Measurements from ENCODE around the gene ATXN7. TPM values are rescaled to one million over a fixed set of nuclear protein-coding genes. Genes with fewer than 3 reads are reported as not detected.

ATXN7 gene, protein sequence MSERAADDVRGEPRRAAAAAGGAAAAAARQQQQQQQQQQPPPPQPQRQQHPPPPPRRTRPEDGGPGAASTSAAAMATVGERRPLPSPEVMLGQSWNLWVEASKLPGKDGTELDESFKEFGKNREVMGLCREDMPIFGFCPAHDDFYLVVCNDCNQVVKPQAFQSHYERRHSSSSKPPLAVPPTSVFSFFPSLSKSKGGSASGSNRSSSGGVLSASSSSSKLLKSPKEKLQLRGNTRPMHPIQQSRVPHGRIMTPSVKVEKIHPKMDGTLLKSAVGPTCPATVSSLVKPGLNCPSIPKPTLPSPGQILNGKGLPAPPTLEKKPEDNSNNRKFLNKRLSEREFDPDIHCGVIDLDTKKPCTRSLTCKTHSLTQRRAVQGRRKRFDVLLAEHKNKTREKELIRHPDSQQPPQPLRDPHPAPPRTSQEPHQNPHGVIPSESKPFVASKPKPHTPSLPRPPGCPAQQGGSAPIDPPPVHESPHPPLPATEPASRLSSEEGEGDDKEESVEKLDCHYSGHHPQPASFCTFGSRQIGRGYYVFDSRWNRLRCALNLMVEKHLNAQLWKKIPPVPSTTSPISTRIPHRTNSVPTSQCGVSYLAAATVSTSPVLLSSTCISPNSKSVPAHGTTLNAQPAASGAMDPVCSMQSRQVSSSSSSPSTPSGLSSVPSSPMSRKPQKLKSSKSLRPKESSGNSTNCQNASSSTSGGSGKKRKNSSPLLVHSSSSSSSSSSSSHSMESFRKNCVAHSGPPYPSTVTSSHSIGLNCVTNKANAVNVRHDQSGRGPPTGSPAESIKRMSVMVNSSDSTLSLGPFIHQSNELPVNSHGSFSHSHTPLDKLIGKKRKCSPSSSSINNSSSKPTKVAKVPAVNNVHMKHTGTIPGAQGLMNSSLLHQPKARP
- total RNA-seq = 10 to 100 TPM; 35.6 to 40.5 TPM

DNA sequence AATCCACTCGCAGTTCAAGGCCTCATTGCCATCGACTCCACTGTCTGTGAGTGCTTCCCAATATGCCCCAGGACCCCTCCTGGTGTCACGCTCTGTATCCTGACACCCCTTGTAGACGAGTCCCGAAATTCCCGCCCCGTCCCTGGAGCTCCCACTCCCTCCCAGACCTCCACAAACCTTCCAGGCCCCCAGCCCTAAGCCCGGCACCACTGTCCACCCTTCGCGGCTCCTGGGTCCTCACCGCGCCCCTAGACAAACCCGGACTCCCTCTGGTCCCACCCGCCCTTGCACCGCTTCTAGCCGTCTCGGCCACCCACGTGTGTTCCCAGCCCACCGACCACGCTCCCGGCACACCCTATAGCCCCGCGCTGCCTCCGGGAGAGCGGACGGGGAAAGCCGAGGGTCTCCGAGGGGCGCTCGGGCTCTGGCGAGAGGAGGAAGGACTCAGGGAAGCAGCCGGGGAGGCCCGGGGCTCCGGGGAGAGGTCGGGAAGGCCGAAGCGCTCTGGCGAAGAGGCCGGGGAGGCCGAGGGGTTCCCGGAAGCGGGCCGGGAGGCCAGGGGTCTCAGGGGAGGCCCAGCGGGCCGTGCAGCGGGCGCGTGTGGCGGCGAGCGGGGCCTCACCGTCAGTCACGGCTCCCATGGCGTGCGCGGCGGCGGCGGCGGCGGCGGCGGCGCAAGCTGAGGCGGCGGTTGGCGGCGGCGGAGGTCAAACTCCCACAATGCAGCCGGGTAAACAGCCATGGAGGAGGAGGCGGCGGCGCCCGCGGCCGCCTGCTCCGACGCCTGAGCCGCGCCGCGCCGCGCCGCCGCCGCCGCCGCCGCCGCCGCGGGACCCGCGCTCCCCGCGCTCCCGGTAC lies at the start of gene ATXN7, which contains the start of gene THOC7:
ATXN7 (plus strand) TSS at position 718 of the 858 bp plus-strand sequence. CDS start 48,732 bp downstream, outside the sequence.
THOC7 (minus strand) TSS at position 656 of the 858 bp plus-strand sequence; CDS start at position 641, 15 bp downstream.
- no peaks in the 10 kb centered on the region for H3K27me3 Mint-ChIP-seq (ENCODE audit: low read depth)
- H3K36me3 Mint-ChIP-seq (ENCODE audit: low read depth) = peaks cover 30% of the 10 kb centered on the region
- peak within 1 kb of the TSS; percentile 94 for H3K4me3 Mint-ChIP-seq
- ATAC-seq (peak; percentile 82), DNase-seq (peak; percentile 75)
- ChIA-PET POLR2A (interaction anchor here (1.0 to 1.7 kb wide), 2 partner anchors 48 to 105 kb away, joined by 5 read pairs; partner anchors contain the start of gene SCAANT1), CTCF (no interaction called here)
- peaks cover 44% of the 10 kb centered on the region for H3K4me1 Mint-ChIP-seq (ENCODE audit: low read depth)
- H3K9me3 Mint-ChIP-seq (ENCODE audit: insufficient read depth) = no peaks in the 10 kb centered on the region
- peak within 1 kb of the TSS; percentile 95 for H3K27ac Mint-ChIP-seq

DNA sequence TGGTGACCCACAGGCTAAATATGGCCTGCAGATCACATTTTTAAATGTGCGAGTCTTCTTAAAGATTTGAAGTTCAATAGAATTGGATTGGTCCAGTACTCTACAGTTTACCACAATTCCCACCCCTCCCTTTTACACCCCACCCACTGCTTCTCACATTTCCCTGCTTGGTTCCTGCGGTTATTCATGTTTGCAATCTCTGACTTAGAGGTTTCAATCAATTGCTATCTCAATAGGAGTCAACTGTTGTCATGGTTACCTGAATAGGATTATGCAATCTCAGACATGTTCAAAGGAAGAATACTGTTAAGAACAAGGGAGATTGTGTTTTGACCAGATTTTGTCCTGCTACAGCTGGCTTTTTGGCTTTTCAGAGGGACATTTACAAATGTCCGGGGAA lies 49.4 kb upstream of the ATXN7 start:
- no peak for ATAC-seq
- CTCF ChIA-PET = interaction anchor here (1.9 kb wide), 1 partner anchor 464 kb away, joined by 10 read pairs; no protein-coding TSS in a partner anchor
- no peak overlapping the region for H3K27ac Mint-ChIP-seq

DNA sequence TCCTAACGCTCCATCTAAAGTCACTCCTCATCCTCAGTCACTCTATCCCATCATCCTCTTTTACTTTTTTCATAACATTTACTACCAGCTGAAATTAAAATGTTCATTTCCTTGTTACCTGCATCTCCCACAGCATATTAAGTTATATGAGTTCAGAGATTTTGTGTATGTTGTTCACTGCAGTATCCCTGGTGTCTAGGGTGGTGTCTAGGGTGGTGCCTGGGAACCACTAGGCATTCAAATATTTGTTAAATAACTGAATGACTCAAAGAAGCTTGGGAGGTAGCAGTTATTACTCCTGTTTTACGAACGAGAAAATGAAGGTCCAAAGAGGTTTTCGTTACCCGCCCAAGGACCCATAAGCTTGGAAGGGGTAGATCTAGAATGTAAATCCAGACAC lies 46.4 kb upstream of the ATXN7 start:
- CTCF ChIA-PET = interaction anchor here (1.2 to 4.3 kb wide), 4 partner anchors 14 to 466 kb away, joined by 3 to 74 read pairs (median 6); no protein-coding TSS in a partner anchor
- Mint-ChIP-seq H3K36me3 (ENCODE audit: low read depth) (no peaks in the 10 kb centered on the region), H3K4me3 (no peak overlapping the region), H3K27ac (no peak overlapping the region), H3K9me3 (ENCODE audit: insufficient read depth) (no peaks in the 10 kb centered on the region), H3K4me1 (ENCODE audit: low read depth) (no peaks in the 10 kb centered on the region), H3K27me3 (ENCODE audit: low read depth) (no peaks in the 10 kb centered on the region)
- POLR2A ChIA-PET = no interaction called here
- DNase-seq = no peak
- ATAC-seq = no peak

More for the DNA sequence above, 49.4 kb upstream of the ATXN7 start:
- Mint-ChIP-seq H3K4me1 (ENCODE audit: low read depth) (no peaks in the 10 kb centered on the region), H3K4me3 (no peak overlapping the region), H3K9me3 (ENCODE audit: insufficient read depth) (no peaks in the 10 kb centered on the region), H3K36me3 (ENCODE audit: low read depth) (no peaks in the 10 kb centered on the region), H3K27me3 (ENCODE audit: low read depth) (no peaks in the 10 kb centered on the region)
- POLR2A ChIA-PET = no interaction called here
- DNase-seq = no peak

DNA sequence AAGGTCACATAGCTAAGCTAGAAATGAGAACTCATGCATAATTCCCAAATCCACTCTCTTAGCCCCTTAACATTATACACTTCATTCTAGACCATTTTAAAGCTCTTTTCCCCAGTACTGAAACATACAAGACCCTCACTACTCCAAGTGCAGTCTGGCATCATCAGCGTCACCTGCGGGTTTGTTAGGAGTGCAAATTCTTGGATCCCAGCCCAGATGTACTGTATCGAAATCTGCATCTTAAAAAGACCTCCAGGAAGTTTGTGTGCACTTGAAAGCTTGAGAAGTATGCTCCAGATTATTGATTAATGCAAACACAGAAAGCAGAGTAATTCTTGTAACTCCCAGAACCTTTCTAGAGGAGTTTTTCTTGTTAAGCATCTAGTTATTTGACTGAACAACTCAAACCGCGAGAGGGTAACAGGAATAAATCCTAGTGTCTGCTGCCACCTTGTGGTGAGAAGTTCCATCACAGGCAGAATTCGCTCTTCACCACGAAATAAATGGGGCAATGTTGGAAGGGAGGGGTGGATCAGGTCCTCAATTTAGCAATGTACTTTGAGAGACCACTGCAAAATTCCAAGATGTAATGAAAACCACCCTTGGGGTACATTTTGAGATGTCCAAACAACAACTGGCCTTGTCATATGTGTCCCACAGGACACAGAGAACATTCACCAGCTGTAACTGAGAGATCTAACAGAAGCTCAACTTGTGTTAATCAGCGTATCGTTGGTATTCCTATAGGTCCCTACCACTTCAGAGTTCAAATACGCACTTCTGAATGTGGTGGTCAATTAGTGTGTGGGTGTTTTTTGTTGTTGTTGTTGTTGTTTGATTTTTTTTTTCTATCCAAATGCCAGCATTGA lies 45.2 kb upstream of the ATXN7 start:
- POLR2A ChIA-PET = no interaction called here
- no peaks in the 10 kb centered on the region for H3K27me3 Mint-ChIP-seq (ENCODE audit: low read depth)
- DNase-seq = peak; percentile 74
- CTCF ChIA-PET = interaction anchor here (0.7 to 4.3 kb wide), 16 partner anchors 11 to 1196 kb away, joined by 3 to 74 read pairs (median 4); no protein-coding TSS in a partner anchor
- no peaks in the 10 kb centered on the region for H3K9me3 Mint-ChIP-seq (ENCODE audit: insufficient read depth)
- H3K27ac Mint-ChIP-seq = no peak overlapping the region
- ATAC-seq = peak; percentile 63
- no peaks in the 10 kb centered on the region for H3K36me3 Mint-ChIP-seq (ENCODE audit: low read depth)
- H3K4me3 Mint-ChIP-seq = no peak overlapping the region
- H3K4me1 Mint-ChIP-seq (ENCODE audit: low read depth) = no peaks in the 10 kb centered on the region

DNA sequence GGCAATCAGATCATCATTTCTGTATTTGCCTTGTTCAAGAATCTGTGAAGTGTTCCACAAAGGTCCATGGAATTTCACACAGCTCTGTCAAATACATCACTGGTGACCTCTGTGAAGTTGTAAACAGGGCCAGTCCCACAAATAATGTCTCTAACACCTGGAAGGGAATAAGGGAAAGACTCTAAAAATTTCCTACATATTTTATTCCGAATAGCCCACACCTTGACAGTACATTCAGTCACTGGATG lies 44.6 kb upstream of the ATXN7 start, which contains the start of gene C3orf49:
C3orf49 (plus strand) TSS at position 149 of the 248 bp plus-strand sequence. CDS start 173 bp downstream, outside the sequence.
- ChIA-PET POLR2A (no interaction called here), CTCF (interaction anchor here (1.1 to 4.3 kb wide), 10 partner anchors 11 to 1197 kb away, joined by 3 to 74 read pairs (median 7); no protein-coding TSS in a partner anchor)
- no peak within 1 kb of the TSS for H3K27ac Mint-ChIP-seq
- H3K27me3 Mint-ChIP-seq (ENCODE audit: low read depth) = no peaks in the 10 kb centered on the region
- H3K36me3 Mint-ChIP-seq (ENCODE audit: low read depth) = no peaks in the 10 kb centered on the region
- DNase-seq (no peak), ATAC-seq (no peak)
- H3K4me1 Mint-ChIP-seq (ENCODE audit: low read depth) = no peaks in the 10 kb centered on the region
- no peak within 1 kb of the TSS for H3K4me3 Mint-ChIP-seq
- no peaks in the 10 kb centered on the region for H3K9me3 Mint-ChIP-seq (ENCODE audit: insufficient read depth)

DNA sequence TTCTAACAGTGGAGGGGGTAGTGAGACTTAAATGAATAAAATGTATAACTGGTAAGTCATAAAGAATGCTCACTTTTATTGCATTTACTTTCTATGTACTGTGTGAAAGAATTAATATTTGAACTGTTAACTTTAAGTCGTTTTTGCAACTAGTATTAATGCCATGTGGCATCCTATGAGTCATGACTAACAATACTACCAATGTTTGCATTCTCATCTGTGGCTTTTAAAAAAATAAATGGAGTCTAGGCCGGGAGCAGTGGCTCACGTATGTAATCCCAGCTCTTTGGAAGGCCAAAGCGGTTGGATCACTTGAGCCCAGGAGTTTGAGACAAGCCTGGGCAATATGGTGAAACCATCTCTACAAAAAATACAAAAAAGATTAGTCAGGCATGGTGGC lies 39.4 kb upstream of the ATXN7 start:
- H3K27ac Mint-ChIP-seq = no peak overlapping the region

DNA sequence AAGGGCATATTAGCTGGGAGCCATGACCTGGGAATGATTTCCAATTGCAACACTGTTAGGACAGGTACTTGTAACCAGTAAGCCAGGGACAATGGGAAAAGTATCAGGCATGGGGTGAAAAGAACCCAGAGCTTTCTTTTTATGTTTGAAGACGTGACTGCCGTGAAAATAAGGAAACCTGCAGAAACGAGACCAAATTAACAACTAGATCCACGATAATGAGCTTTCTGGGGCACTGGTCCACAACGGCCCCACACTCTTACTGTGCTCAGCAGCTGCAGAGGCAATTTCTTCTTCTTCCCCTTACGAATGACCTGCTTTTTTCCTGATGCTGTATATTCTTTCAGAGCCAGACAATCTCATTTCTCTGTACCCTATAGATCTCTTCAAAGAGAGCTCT lies 33.1 kb upstream of the ATXN7 start:
- Mint-ChIP-seq H3K27ac (no peak overlapping the region), H3K36me3 (ENCODE audit: low read depth) (peaks cover 29% of the 10 kb centered on the region), H3K4me1 (ENCODE audit: low read depth) (no peaks in the 10 kb centered on the region), H3K27me3 (ENCODE audit: low read depth) (no peaks in the 10 kb centered on the region), H3K4me3 (no peak overlapping the region), H3K9me3 (ENCODE audit: insufficient read depth) (no peaks in the 10 kb centered on the region)
- ChIA-PET POLR2A (no interaction called here), CTCF (interaction anchor here (2.0 kb wide), 1 partner anchor 11 kb away, joined by 7 read pairs; the partner anchor contains the start of gene C3orf49)
- ATAC-seq (no peak), DNase-seq (no peak)

More for the DNA sequence above, 39.4 kb upstream of the ATXN7 start:
- POLR2A ChIA-PET = no interaction called here
- H3K4me1 Mint-ChIP-seq (ENCODE audit: low read depth) = no peaks in the 10 kb centered on the region
- no peaks in the 10 kb centered on the region for H3K27me3 Mint-ChIP-seq (ENCODE audit: low read depth)
- H3K36me3 Mint-ChIP-seq (ENCODE audit: low read depth) = peaks cover 2% of the 10 kb centered on the region
- no peak overlapping the region for H3K4me3 Mint-ChIP-seq
- no peaks in the 10 kb centered on the region for H3K9me3 Mint-ChIP-seq (ENCODE audit: insufficient read depth)
- CTCF ChIA-PET = interaction anchor here (2.3 kb wide), 1 partner anchor 475 kb away, joined by 6 read pairs; no protein-coding TSS in a partner anchor
- no peak for ATAC-seq
- no peak for DNase-seq

DNA sequence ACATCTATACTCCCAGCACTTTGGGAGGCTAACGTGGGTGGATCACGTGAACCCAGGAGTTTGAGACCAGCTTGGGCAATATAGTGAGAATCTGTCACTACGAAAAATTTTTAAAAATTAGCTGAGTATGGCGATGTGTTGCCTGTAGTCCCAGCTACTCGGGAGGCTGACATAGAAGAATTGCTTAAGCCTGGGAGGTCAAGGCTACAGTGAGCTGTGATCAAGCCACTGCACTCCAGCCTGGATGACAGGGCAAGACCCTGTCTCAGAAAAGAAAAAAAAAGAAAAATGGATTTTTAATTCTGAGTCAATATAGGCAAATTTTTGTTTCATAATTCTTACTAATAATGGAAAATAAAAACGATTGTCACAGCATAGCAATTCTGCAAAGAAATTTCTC lies 31.3 kb upstream of the ATXN7 start:
- CTCF ChIA-PET = interaction anchor here (0.9 to 1.1 kb wide), 2 partner anchors 13 to 45 kb away, joined by 3 read pairs; partner anchors contain the start of gene C3orf49

DNA sequence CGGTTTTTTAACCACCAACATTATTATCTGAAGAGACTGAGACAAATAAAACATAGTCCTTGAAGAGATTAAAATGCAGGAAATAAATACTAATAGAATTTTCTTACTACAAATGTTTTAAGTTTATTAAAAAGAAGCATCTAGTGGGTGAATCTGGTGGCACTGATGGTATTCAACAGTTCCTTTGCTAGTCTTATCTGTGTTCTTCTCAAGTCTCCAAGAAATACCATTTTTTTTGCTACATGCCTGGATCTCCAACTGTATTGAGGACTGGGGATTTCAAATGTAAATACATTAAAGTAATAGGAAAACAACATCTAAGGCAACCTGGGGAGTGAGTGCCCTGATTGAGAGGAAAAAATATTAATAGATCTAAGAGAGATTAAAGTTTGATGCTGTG lies 22.0 kb upstream of the ATXN7 start:
- DNase-seq (no peak), ATAC-seq (no peak)
- Mint-ChIP-seq H3K27me3 (ENCODE audit: low read depth) (no peaks in the 10 kb centered on the region), H3K36me3 (ENCODE audit: low read depth) (peaks cover 16% of the 10 kb centered on the region), H3K27ac (no peak overlapping the region), H3K4me1 (ENCODE audit: low read depth) (no peaks in the 10 kb centered on the region), H3K9me3 (ENCODE audit: insufficient read depth) (peaks cover 7% of the 10 kb centered on the region), H3K4me3 (no peak overlapping the region)
- CTCF ChIA-PET = interaction anchor here (1.5 kb wide), 1 partner anchor 24 kb away, joined by 3 read pairs; no protein-coding TSS in a partner anchor
- POLR2A ChIA-PET = no interaction called here

More for the DNA sequence above, 31.3 kb upstream of the ATXN7 start:
- POLR2A ChIA-PET = no interaction called here
- H3K9me3 Mint-ChIP-seq (ENCODE audit: insufficient read depth) = no peaks in the 10 kb centered on the region
- H3K4me3 Mint-ChIP-seq = no peak overlapping the region
- no peaks in the 10 kb centered on the region for H3K4me1 Mint-ChIP-seq (ENCODE audit: low read depth)
- peaks cover 32% of the 10 kb centered on the region for H3K36me3 Mint-ChIP-seq (ENCODE audit: low read depth)
- ATAC-seq = no peak
- DNase-seq = no peak
- no peak overlapping the region for H3K27ac Mint-ChIP-seq
- no peaks in the 10 kb centered on the region for H3K27me3 Mint-ChIP-seq (ENCODE audit: low read depth)

DNA sequence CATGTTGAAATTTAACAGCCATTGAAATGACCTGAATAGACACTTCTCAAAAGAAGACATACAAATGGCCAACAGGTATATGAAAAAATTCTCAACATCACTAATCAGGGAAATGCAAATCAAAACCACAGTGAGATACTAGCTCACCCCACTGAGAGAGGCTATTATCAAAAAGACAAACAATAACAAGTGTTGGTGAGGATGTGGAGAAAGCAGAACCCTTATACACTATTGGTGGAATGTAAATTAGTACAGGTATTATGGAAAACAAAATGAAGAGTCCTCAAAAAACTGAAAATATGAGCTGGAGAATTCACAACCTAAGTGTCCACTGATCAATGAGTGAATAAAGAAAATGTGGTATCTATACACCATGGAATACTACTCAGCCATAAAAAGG lies 21.5 kb upstream of the ATXN7 start:
- H3K36me3 Mint-ChIP-seq (ENCODE audit: low read depth) = peaks cover 16% of the 10 kb centered on the region
- DNase-seq = no peak
- H3K4me3 Mint-ChIP-seq = no peak overlapping the region
- ChIA-PET POLR2A (no interaction called here), CTCF (interaction anchor here (1.5 kb wide), 1 partner anchor 24 kb away, joined by 3 read pairs; no protein-coding TSS in a partner anchor)
- H3K27ac Mint-ChIP-seq = no peak overlapping the region
- no peak for ATAC-seq
- no peaks in the 10 kb centered on the region for H3K27me3 Mint-ChIP-seq (ENCODE audit: low read depth)
- H3K4me1 Mint-ChIP-seq (ENCODE audit: low read depth) = no peaks in the 10 kb centered on the region
- peaks cover 7% of the 10 kb centered on the region for H3K9me3 Mint-ChIP-seq (ENCODE audit: insufficient read depth)

Data from activated CD8-positive, alpha-beta T cell treated with anti-CD3 and anti-CD28 coated beads, Interleukin-2, amount 10 ng/mL, durations not matched to agents 7 days and 5 days (primary cell).